HepG2 (cell line): ENCODE measurements around the gene ZNF274. TPM values are rescaled to one million over a fixed set of nuclear protein-coding genes. Genes with fewer than 3 reads are reported as not detected.
A peak's percentile ranks its signal among the peaks of the same experiment; 100 is the strongest.

ENCODE experiments used
- CHCHD3 ChIP-seq: sonication (generic); formaldehyde crosslinking; IDR thresholded peaks from 2 replicates; pipeline ENCODE4 v1.8.0; 2022; ENCODE audit warnings: mild to moderate bottlenecking, missing genetic modification reagents, moderate library complexity
- ELF4 ChIP-seq: sonication (generic); formaldehyde crosslinking; IDR thresholded peaks from 2 replicates; pipeline ENCODE4 v1.5.0; 2020; ENCODE audit warnings: missing genetic modification reagents, mild to moderate bottlenecking, moderate library complexity, borderline replicate concordance
- RAD21 ChIP-seq: fragments of 450-650 bp; formaldehyde crosslinking; IDR thresholded peaks from 2 replicates; pipeline ENCODE4 v1.5.0; 2020; ENCODE audit warnings: mild to moderate bottlenecking
- ZEB1 ChIP-seq: IDR thresholded peaks from 2 replicates; pipeline ENCODE4 v1.6.1; 2012; ENCODE audit warnings: mild to moderate bottlenecking, low read depth, inconsistent platforms; ENCODE audit not compliant: insufficient replicate concordance
- ZNF296 ChIP-seq: sonication (generic); formaldehyde crosslinking; conservative IDR thresholded peaks from 2 replicates; pipeline ENCODE4 v1.5.0; 2020; ENCODE audit warnings: mild to moderate bottlenecking, missing genetic modification reagents
- ZNF7 ChIP-seq: IDR thresholded peaks from 2 replicates; pipeline ENCODE4 v1.6.1; 2016; ENCODE audit warnings: missing biosample characterization, missing genetic modification reagents
- ZNF749 ChIP-seq: sonication (generic); formaldehyde crosslinking; IDR thresholded peaks from 2 replicates; pipeline ENCODE4 v1.8.0; 2022; ENCODE audit warnings: mild to moderate bottlenecking, missing genetic modification reagents, moderate library complexity, borderline replicate concordance
- polyA plus RNA-seq, 8 experiments: library from polyadenylated mRNA; depleted of rRNA in 3 of 8; stranded (reverse) in 7 of 8; unstranded in 1 of 8; fragments of >200 nt; fragmentation: Illumina TruSeq in 4 of 8; extraction: Trizol in 4 of 8; gene quantifications; 2 replicates each; pipeline versions ENCODE4 v1.2.1 to v1.2.3, GENCODE V29; 2011 to 2016; ENCODE audit warnings: low read depth in 4 of 8, missing spikeins in 1 of 8, mixed read lengths in 1 of 8; ENCODE audit not compliant: insufficient read depth in 1 of 8
- total RNA-seq, 5 experiments: library from RNA; depleted of rRNA; stranded (reverse); fragments of >200 nt; fragmentation: Illumina TruSeq; extraction: Trizol; gene quantifications; 2 replicates each; pipeline ENCODE4 v1.2.3, GENCODE V29; 2016; ENCODE audit warnings: low read depth in 1 of 5
- TF ChIP-seq, protein P1 (sequence below), 2 experiments: sonication (generic) in 1 of 2; formaldehyde crosslinking in 1 of 2; IDR thresholded peaks; 2 replicates each; pipeline versions ENCODE4 v1.4.0 to v1.6.1; 2018 to 2020; ENCODE audit warnings: missing genetic modification reagents in 2 of 2, borderline replicate concordance in 1 of 2, low read depth in 1 of 2, mild to moderate bottlenecking in 1 of 2, missing biosample characterization in 1 of 2
- TF ChIP-seq, protein P2 (sequence below): IDR thresholded peaks from 2 replicates; pipeline ENCODE4 v1.6.1; 2016; ENCODE audit warnings: control low read depth

Gene ZNF274
- total and polyA plus RNA-seq, 2 of the 13 experiments (the other 11 are each of a cell fraction or from before 2014, with no cell fraction given) = 16.1 to 23.0 TPM

- TF ChIP-seq ZNF296 (0 out of 2 replicates have a peak, but pooled peaks have one; percentile 6), ZEB1 (no peak), ELF4 (peak; percentile 53; the same call in 1 of the 2 replicates), CHCHD3 (CRISPR knock-in tag) (no peak), RAD21 (CRISPR knock-in tag) (peak; percentile 99), ZNF749 (CRISPR knock-in tag) (no peak; the same call in 1 of the 2 replicates), ZNF7 (CRISPR knock-in tag) (no peak)
- TF ChIP-seq, protein P1, sequence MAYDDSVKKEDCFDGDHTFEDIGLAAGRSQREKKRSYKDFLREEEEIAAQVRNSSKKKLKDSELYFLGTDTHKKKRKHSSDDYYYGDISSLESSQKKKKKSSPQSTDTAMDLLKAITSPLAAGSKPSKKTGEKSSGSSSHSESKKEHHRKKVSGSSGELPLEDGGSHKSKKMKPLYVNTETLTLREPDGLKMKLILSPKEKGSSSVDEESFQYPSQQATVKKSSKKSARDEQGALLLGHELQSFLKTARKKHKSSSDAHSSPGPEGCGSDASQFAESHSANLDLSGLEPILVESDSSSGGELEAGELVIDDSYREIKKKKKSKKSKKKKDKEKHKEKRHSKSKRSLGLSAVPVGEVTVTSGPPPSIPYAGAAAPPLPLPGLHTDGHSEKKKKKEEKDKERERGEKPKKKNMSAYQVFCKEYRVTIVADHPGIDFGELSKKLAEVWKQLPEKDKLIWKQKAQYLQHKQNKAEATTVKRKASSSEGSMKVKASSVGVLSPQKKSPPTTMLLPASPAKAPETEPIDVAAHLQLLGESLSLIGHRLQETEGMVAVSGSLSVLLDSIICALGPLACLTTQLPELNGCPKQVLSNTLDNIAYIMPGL (CRISPR knock-in tag; IDR thresholded peaks at IDR 0.05; ENCODE audit: borderline replicate concordance in 1 of 2, low read depth in 1 of 2) = peak; percentile 79 to 90
- TF ChIP-seq, protein P2, sequence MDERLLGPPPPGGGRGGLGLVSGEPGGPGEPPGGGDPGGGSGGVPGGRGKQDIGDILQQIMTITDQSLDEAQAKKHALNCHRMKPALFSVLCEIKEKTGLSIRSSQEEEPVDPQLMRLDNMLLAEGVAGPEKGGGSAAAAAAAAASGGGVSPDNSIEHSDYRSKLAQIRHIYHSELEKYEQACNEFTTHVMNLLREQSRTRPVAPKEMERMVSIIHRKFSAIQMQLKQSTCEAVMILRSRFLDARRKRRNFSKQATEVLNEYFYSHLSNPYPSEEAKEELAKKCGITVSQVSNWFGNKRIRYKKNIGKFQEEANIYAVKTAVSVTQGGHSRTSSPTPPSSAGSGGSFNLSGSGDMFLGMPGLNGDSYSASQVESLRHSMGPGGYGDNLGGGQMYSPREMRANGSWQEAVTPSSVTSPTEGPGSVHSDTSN (CRISPR knock-in tag) = no peak
Measured at GRCh38 chr19:58154679-58155648, 27.9 kb upstream of the ZNF274 start (continued).
